Ovary (tissue), 10 donors: ENCODE measurements around the gene OR51I2. TPM values are rescaled to one million over a fixed set of nuclear protein-coding genes. Genes with fewer than 3 reads are reported as not detected.

Source experiments
- DNase-seq, 5 donors: peaks; one replicate each; pipeline ENCODE4 v3.0.0-alpha.2; 2019 to 2020
- H3K27ac ChIP-seq, 2 donors: fragments of 200-600 bp; one replicate each; pipeline versions ENCODE4 v1.5.1 to v1.8.0; 2019 to 2022
- H3K27me3 ChIP-seq: fragments of 200-600 bp; one replicate; pipeline ENCODE4 v1.8.0; 2022
- H3K36me3 ChIP-seq: fragments of 200-600 bp; sonication (generic); one replicate; pipeline ENCODE4 v1.5.1; 2019
- H3K4me1 ChIP-seq: one replicate; pipeline ENCODE4 v1.8.1; 2013; ENCODE audit warnings: mild to moderate bottlenecking, moderate library complexity; ENCODE audit not compliant: insufficient read depth
- H3K4me3 ChIP-seq: fragments of 200-600 bp; sonication (generic); one replicate; pipeline ENCODE4 v1.5.1; 2017
- H3K9me3 ChIP-seq, 2 donors: fragments of 200-600 bp in 1 of 2; sonication (generic) in 1 of 2; one replicate each; pipeline versions ENCODE4 v1.5.1 to v1.8.1; 2013 to 2019; ENCODE audit warnings: mild to moderate bottlenecking in 1 of 2, moderate library complexity in 1 of 2
- EP300 ChIP-seq: sonication (generic); formaldehyde crosslinking; IDR thresholded peaks from one replicate; pipeline ENCODE4 v1.6.1; 2017; ENCODE audit warnings: antibody characterized with exemption
- POLR2A ChIP-seq: fragments of 450-650 bp; IDR thresholded peaks from one replicate; pipeline ENCODE4 v1.6.1; 2017; ENCODE audit warnings: antibody characterized with exemption, mild to moderate bottlenecking, moderate library complexity
- WGBS, 3 donors: extraction: QIAGEN DNeasy Blood & Tissue Kit in 1 of 3; methylation state at CpG; one replicate each; pipeline versions ENCODE4 v1.1.5 to v1.1.7; 2013 to 2017; 5-methylcytosine and 5-hydroxymethylcytosine counted together
- intact Hi-C, 4 donors: fragments of 100-400 bp; cut with DNase I; formaldehyde crosslinking; loops; one replicate each; pipeline versions ENCODE4 v1.11.0 to v1.15.1; 2022 to 2023
- long read RNA-seq, 3 donors: library from polyadenylated mRNA in 2 of 3; unstranded in 2 of 3; transcript quantifications; one replicate each; pipeline ENCODE4 v2.0.0 and lab custom pipeline, GENCODE V29; 2021 to 2026
- polyA plus RNA-seq, 2 donors: library from polyadenylated mRNA; stranded (reverse); fragments of 200-250 nt in 1 of 2; fragments of 350-450 nt in 1 of 2; fragmentation: Illumina TruSeq in 1 of 2; extraction: RNeasy Lipid Tissue Mini Kit (QIAGEN cat#74804) in 1 of 2; gene quantifications; one replicate each; pipeline ENCODE4 v1.2.3, GENCODE V29; 2013 to 2014
- total RNA-seq, 7 donors: library from RNA; depleted of rRNA in 2 of 7; stranded (reverse); fragments of >200 nt in 2 of 7; fragmentation: NEBNext Ultra II Directional in 3 of 7; extraction: Animal tissue kit (Norgen Biotek cat#: 25700) in 3 of 7; gene quantifications; one replicate each; pipeline versions ENCODE4 v1.1.0 to v1.2.4, GENCODE V29; 2016 to 2023
- TF ChIP-seq, protein P1 (sequence below), 3 donors: fragments of 450-650 bp in 2 of 3; fragments of 200-600 bp in 1 of 3; IDR thresholded peaks; one replicate each; pipeline versions ENCODE4 v1.5.1 to v1.8.0; 2016 to 2022; ENCODE audit warnings: antibody characterized with exemption in 3 of 3, mild to moderate bottlenecking in 1 of 3
- donor health status: DM: no; HTN: no; CAD: no; lungs with moderate emphysema.
- donor health status: DM: no; HTN: no; CAD: no.
- donor health status: Bipolar disorder and iron deficiency.
- donor health status: DM: yes; HTN: yes; CAD: no.
- donor health status: DM: no; HTN: no; CAD: no.
- donor health status: DM: yes; HTN: yes; CAD: no.

Gene OR51I2, protein sequence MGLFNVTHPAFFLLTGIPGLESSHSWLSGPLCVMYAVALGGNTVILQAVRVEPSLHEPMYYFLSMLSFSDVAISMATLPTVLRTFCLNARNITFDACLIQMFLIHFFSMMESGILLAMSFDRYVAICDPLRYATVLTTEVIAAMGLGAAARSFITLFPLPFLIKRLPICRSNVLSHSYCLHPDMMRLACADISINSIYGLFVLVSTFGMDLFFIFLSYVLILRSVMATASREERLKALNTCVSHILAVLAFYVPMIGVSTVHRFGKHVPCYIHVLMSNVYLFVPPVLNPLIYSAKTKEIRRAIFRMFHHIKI
- not detected for total RNA-seq
- not detected for polyA plus RNA-seq
- long read RNA-seq, donor 1, partial matches to known transcripts: 0 of 1 reads
- long read RNA-seq, donor 1, other reads (novel, unspliced or antisense): 1 of 1 reads
- long read RNA-seq, donor 2: 0 reads
- long read RNA-seq, donor 3: 0 reads

DNA sequence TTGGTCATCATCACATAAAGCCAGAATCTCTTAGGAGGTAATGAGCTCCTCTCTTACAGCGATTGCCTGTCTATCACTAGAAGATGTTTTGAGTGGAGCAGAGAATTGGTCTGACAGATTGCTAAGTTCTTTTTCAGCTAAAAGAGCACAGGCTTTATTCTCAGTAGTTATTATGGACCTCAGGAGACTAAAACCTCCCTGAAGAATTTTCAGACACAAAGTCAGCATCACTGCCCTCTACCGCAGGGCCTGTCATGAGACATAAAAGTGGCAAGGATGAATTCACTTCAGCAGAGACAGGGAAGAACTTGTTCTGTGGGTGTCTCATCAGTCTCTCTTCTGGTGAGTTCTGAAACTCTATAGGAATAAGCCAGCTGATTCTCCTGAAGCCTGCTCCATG, at the start of gene OR51I2:
Gene OR51I2 (plus strand): TSS at position 301 of the 400 bp plus-strand sequence. CDS start 4,166 bp downstream, outside the sequence.
- intact Hi-C loops: no loop called here
- 84 to 98% (median 90%) methylated on average over 2 of the region's 2 CpGs for WGBS, 3 donors
- TF ChIP-seq, protein P1, sequence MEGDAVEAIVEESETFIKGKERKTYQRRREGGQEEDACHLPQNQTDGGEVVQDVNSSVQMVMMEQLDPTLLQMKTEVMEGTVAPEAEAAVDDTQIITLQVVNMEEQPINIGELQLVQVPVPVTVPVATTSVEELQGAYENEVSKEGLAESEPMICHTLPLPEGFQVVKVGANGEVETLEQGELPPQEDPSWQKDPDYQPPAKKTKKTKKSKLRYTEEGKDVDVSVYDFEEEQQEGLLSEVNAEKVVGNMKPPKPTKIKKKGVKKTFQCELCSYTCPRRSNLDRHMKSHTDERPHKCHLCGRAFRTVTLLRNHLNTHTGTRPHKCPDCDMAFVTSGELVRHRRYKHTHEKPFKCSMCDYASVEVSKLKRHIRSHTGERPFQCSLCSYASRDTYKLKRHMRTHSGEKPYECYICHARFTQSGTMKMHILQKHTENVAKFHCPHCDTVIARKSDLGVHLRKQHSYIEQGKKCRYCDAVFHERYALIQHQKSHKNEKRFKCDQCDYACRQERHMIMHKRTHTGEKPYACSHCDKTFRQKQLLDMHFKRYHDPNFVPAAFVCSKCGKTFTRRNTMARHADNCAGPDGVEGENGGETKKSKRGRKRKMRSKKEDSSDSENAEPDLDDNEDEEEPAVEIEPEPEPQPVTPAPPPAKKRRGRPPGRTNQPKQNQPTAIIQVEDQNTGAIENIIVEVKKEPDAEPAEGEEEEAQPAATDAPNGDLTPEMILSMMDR (IDR thresholded peaks at IDR 0.05): no peak
- no peak for TF ChIP-seq EP300
- TF ChIP-seq POLR2A: no peak

DNA sequence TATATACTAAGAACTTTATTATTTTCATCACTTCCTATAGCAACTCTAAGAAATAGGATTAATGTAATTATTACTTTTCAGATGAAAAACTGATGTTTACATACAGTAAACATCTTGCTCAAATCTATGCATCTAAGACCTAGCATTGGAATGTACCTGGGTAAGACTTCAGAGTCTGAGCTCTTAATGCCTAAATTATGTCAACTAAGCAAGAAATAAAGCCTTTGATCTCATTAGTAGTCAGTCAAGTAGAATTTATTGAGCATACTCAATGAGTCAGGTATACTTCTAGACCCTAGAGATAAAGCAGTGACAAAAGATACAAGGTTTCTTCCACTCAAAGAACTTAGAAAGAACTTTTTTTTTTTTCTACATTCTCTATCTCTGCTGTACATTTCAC, 44.0 kb upstream of the OR51I2 start:
- H3K4me1 ChIP-seq: no peaks in the 10 kb centered on the region
- TF ChIP-seq POLR2A: no peak
- TF ChIP-seq, protein P1 (IDR thresholded peaks at IDR 0.05): no peak
- no peak for TF ChIP-seq EP300
- H3K27me3 ChIP-seq: no peaks in the 10 kb centered on the region
- H3K27ac ChIP-seq: no peak overlapping the region
- H3K9me3 ChIP-seq: no peaks in the 10 kb centered on the region
- intact Hi-C loops: no loop called here
- DNase-seq: no peak
- H3K4me3 ChIP-seq: no peak overlapping the region
- no peaks in the 10 kb centered on the region for H3K36me3 ChIP-seq

More for the DNA sequence above, at the start of gene OR51I2:
- Histone ChIP-seq H3K4me3 (no peak within 1 kb of the TSS), H3K27ac (no peak within 1 kb of the TSS), H3K9me3 (no peaks in the 10 kb centered on the region), H3K36me3 (no peaks in the 10 kb centered on the region), H3K27me3 (no peaks in the 10 kb centered on the region), H3K4me1 (no peaks in the 10 kb centered on the region)
- no peak for DNase-seq

DNA sequence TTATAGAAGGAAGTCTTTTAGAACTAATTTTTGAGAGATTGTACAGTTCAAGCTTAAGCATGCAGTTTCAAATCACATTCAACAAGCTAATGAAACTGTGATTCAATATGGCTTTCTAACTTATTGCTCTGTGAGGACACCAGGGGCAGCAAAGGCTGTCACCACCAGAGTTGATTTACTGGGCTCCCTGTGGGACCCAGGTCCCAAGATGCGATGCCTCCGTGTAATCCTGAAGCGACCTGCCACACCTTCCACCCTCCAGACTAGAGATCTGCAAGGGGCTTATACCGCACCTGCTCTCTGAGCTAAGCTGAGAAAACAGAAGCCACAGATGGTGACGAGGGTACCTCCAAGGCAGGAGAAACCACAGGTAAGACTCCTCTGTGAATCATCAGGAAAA, 28.1 kb upstream of the OR51I2 start:
- H3K36me3 ChIP-seq: no peaks in the 10 kb centered on the region
- H3K4me3 ChIP-seq: no peak overlapping the region
- 62 to 63% (median 63%) methylated on average over 5 of the region's 5 CpGs for WGBS, 3 donors
- H3K27me3 ChIP-seq: no peaks in the 10 kb centered on the region
- TF ChIP-seq, protein P1 (IDR thresholded peaks at IDR 0.05): no peak
- TF ChIP-seq EP300 (no peak), POLR2A (no peak)
- intact Hi-C loops: no loop called here
- DNase-seq: no peak
- H3K9me3 ChIP-seq: no peaks in the 10 kb centered on the region
- no peaks in the 10 kb centered on the region for H3K4me1 ChIP-seq
- H3K27ac ChIP-seq: no peak overlapping the region

DNA sequence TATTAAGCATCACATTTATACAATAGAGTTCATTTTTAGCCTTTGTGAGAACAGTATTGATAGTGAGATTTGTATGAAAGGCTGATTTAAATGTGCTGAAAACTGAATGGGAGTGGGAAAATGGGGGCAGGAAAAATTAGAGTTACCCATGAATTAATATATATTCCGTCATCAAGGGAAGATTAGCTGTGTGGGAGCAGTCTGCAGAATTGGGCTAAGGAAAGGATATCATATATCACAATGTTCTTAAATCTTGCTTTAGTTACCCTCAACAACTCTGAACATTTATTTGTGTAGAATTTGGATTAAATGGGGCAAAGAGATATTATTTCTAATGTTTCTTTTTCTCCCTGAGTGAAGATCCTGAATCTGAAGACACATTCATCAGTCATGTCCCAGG, 27.3 kb upstream of the OR51I2 start, which contains the start of gene OR51Q1:
Gene OR51Q1 (plus strand): TSS at position 301 of the 400 bp plus-strand sequence. CDS start 90 bp downstream, at position 391.
- 33 to 56% (median 50%) methylated on average over 1 of the region's 1 CpG for WGBS, 3 donors
- intact Hi-C loops: no loop called here

More for the DNA sequence above, 27.3 kb upstream of the OR51I2 start, which contains the start of gene OR51Q1:
- Histone ChIP-seq H3K36me3 (no peaks in the 10 kb centered on the region), H3K27ac (no peak within 1 kb of the TSS), H3K4me3 (no peak within 1 kb of the TSS), H3K27me3 (no peaks in the 10 kb centered on the region), H3K9me3 (no peaks in the 10 kb centered on the region), H3K4me1 (no peaks in the 10 kb centered on the region)
- no peak for TF ChIP-seq POLR2A
- TF ChIP-seq, protein P1 (IDR thresholded peaks at IDR 0.05): no peak
- TF ChIP-seq EP300: no peak
- DNase-seq: no peak
